Measurements from ENCODE around the gene HOXA5. TPM values are rescaled to one million over a fixed set of nuclear protein-coding genes. Genes with fewer than 3 reads are reported as not detected.

HOXA5 gene
- total RNA-seq, 1 experiment from 2014 or later, result 7.5 TPM

GRCh38 chr7:27111042-27111750 is 32.3 kb downstream of the HOXA5 start:
- BruUV-seq (replicated peaks), result no TSS peak
- H3K27ac ChIP-seq (ENCODE audit: low read length), result peak overlapping the region; percentile 99
- no peaks in the 10 kb centered on the region for H4K20me1 ChIP-seq (ENCODE audit: low read length)
- peaks cover 60% of the 10 kb centered on the region for H3K79me2 ChIP-seq (ENCODE audit: low read length)
- no peaks in the 10 kb centered on the region for H3K9me2 ChIP-seq (replicated peaks; ENCODE audit: low read length)
- no peaks in the 10 kb centered on the region for H3K9me3 ChIP-seq (ENCODE audit: low read length)
- DNase-seq (peak; percentile 85), ATAC-seq (peak; percentile 35)
- peak overlapping the region; percentile 99 for H3K4me3 ChIP-seq (ENCODE audit: low read length)
- TF ChIP-seq EZH2phosphoT487 (IDR thresholded peaks at IDR 0.05; ENCODE audit: borderline replicate concordance, low read length) (no peak), CTCF (conservative IDR thresholded peaks at IDR 0.05; ENCODE audit: low read depth, low read length) (no peak), EZH2 (IDR thresholded peaks at IDR 0.05; ENCODE audit: low read length, unreplicated experiment) (no peak)
- peak overlapping the region; percentile 32; the same call in 1 of the 2 replicates for H2AFZ ChIP-seq (ENCODE audit: low read length)
- no peaks in the 10 kb centered on the region for H3K27me3 ChIP-seq (ENCODE audit: low read length)
- H3F3A ChIP-seq (ENCODE audit: low read length, unreplicated experiment), result peaks cover 3% of the 10 kb centered on the region
- H3K4me2 ChIP-seq (ENCODE audit: low read length), result peak overlapping the region; percentile 96
- ChIA-PET CTCF (interaction anchor here (0.5 to 1.3 kb wide), 4 partner anchors 12 to 467 kb away, joined by 3 to 4 read pairs (median 3); partner anchors contain the start of gene HOXA11), POLR2A (ENCODE audit: unreplicated experiment) (interaction anchor here (0.6 to 0.9 kb wide), 10 partner anchors 12 to 420 kb away, joined by 3 to 6 read pairs (median 4); no protein-coding TSS in a partner anchor)
- H3K36me3 ChIP-seq (ENCODE audit: low read depth, low read length), result no peaks in the 10 kb centered on the region
- H3K9ac ChIP-seq (ENCODE audit: low read length), result peak overlapping the region; percentile 93
- H3K4me1 ChIP-seq (ENCODE audit: insufficient read depth, low read length), result peaks cover 53% of the 10 kb centered on the region
- intact Hi-C loops (cut with micrococcal nuclease), result no loop called here

GRCh38 chr7:27110186-27111031 is 33.1 kb downstream of the HOXA5 start:
- Histone ChIP-seq H3K9me2 (replicated peaks; ENCODE audit: low read length) (no peaks in the 10 kb centered on the region), H3K4me3 (ENCODE audit: low read length) (peak overlapping the region; percentile 99), H3K4me2 (ENCODE audit: low read length) (peak overlapping the region; percentile 96), H2AFZ (ENCODE audit: low read length) (peak overlapping the region; percentile 32; the same call in 1 of the 2 replicates), H3K4me1 (ENCODE audit: insufficient read depth, low read length) (peaks cover 45% of the 10 kb centered on the region), H3K9me3 (ENCODE audit: low read length) (no peaks in the 10 kb centered on the region), H3K79me2 (ENCODE audit: low read length) (peaks cover 52% of the 10 kb centered on the region), H3K27ac (ENCODE audit: low read length) (peak overlapping the region; percentile 99), H3K27me3 (ENCODE audit: low read length) (no peaks in the 10 kb centered on the region), H3K9ac (ENCODE audit: low read length) (peak overlapping the region; percentile 93), H4K20me1 (ENCODE audit: low read length) (no peaks in the 10 kb centered on the region), H3K36me3 (ENCODE audit: low read depth, low read length) (no peaks in the 10 kb centered on the region), H3F3A (ENCODE audit: low read length, unreplicated experiment) (peaks cover under 1% of the 10 kb centered on the region)
- ATAC-seq (peak; percentile 41), DNase-seq (peak; percentile 94)
- CTCF ChIA-PET, result interaction anchor here (0.5 to 1.3 kb wide), 4 partner anchors 11 to 467 kb away, joined by 3 to 4 read pairs (median 3); partner anchors contain the start of gene HOXA11
- POLR2A ChIA-PET (ENCODE audit: unreplicated experiment), result interaction anchor here (0.6 to 0.9 kb wide), 9 partner anchors 14 to 419 kb away, joined by 3 to 6 read pairs (median 3); no protein-coding TSS in a partner anchor
- no TSS peak for BruUV-seq (replicated peaks)
- TF ChIP-seq CTCF (conservative IDR thresholded peaks at IDR 0.05; ENCODE audit: low read depth, low read length) (no peak), EZH2 (IDR thresholded peaks at IDR 0.05; ENCODE audit: low read length, unreplicated experiment) (no peak), EZH2phosphoT487 (IDR thresholded peaks at IDR 0.05; ENCODE audit: borderline replicate concordance, low read length) (no peak)
- intact Hi-C loops (cut with micrococcal nuclease), result loop anchor here (1.0 kb wide), 1 partner anchor 12 kb away; no protein-coding TSS in a partner anchor

All from PC-3 (cell line).